GM21367 (cell line): ENCODE measurements around the gene UCMA.
"Not testable (repeated sequence)": the region's sequence is repeated elsewhere in the genome, so short reads cannot be mapped to it uniquely, and the experiment has no call there.

ENCODE experiments used
- ATAC-seq: cut with Tn5 transposase; IDR thresholded peaks from one replicate; pipeline ENCODE4 v1.9.1; 2021; ENCODE audit not compliant: unreplicated experiment

UCMA gene

DNA sequence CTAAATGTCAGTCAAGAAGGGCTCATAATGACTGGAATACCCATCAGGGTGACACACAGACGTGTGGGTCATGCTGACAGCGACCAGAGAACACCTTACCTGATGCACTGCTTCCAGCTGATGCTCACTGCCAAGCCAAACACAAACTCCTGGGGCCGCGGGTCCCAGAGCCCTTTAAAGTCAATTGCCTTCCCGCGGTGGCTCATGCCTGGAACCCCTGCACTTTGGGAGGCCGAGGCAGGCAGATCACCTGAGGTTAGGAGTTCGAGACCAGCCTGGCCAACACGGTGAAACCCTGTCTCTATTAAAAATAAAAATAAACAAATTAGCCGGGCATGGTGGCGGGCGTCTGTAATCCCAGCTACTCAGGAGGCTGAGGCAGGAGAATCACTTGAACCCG lies 562 bp upstream of the UCMA start:
- not testable (repeated sequence) for ATAC-seq

DNA sequence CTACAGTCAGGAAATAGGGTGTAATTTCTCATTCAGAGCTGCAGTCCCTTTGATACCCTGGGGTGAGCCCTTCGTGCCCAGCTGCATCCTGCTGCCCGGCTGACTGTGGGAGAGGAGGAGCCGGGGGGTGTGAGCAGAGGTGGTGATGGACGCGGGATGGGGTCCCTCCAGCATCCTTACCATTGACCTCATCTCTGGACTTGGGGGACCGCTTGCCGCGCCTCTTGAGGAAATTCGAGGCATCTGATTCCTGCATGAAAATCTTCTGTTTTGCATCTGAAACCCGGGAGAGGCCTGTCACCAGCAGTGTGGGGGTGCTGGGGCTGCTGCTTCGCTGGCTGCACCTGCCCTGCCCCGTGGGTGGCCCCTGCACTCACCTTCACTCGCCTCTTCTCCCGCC lies 816 bp downstream of the UCMA start:
- ATAC-seq = no peak

DNA sequence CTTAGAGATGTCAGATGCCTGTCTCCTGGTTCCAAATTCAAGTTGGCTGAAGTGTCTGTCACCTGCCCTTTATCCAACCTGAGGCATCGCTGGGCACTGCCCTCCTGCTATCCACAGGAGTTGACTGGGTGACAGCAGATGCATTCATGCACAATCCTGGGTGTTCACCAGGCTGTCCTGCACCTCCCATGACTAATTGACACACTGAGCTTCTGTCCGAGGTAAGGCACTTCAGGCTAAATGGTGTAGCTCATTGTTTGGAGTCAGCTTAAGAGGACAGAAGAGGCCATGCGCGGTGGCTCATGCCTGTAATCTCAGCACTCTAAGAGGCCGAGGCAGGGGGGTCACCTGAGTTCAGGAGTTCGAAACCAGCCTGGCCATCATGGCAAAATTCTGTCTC lies 2.4 kb downstream of the UCMA start:
- ATAC-seq = no peak

DNA sequence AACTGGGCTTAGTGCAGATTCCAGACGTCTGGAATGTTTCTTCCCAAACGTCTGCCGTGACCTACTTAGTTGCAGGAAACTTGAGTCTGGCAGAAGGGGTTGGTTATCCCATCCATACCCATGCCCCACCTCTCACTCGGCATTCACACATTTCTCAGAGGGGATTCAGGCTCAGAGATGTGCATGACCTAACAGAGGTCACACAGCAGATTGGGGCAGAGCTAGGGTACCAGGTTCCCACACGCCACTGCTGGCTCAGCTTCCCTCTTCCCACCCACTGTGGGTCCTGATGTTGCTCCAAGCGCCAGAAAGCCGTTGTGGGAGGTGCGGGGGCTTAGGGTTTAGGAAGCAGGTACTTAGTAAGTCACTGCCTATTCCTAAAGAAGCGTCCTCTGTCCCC lies 3.0 kb downstream of the UCMA start:
- ATAC-seq = no peak

DNA sequence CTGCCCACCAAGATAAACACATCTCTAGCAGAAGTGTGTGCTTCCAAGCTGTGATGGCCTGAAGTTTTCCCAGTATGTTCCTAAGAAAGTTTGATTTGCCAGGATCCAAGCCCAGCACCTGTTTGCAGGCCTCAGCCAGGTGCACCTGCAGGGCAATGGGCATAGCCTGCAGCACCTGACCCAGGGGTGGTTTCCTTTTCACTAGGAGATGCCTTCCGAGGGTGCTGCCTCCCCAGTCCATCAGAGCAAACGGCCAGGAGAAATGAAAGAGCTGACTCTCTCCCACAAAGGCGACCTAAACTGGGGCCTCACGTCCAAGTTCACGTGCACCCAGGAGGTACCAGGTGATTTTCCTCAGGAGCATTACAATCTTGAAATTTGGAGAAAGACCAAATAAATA lies 7.1 kb downstream of the UCMA start:
- ATAC-seq = no peak

DNA sequence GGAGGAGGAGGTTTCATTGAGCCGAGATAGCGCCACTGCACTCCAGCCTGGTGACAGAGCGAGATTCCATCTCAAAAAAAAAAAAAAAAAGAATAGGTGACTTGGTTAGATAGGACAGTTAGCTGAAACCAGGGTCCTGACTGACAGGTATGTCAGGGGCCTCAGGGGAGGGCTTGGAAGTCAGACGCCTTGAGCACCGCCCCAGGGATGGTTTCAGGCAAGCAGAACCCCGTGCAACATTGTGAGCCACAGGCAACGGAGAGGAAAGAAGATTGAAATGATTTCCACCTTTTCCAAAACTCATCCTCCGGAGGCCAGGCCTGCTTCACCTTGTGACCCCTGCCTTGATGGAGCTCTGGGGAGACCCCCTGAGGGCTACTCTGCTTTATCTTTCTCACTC lies 8.6 kb downstream of the UCMA start:
- no peak for ATAC-seq

DNA sequence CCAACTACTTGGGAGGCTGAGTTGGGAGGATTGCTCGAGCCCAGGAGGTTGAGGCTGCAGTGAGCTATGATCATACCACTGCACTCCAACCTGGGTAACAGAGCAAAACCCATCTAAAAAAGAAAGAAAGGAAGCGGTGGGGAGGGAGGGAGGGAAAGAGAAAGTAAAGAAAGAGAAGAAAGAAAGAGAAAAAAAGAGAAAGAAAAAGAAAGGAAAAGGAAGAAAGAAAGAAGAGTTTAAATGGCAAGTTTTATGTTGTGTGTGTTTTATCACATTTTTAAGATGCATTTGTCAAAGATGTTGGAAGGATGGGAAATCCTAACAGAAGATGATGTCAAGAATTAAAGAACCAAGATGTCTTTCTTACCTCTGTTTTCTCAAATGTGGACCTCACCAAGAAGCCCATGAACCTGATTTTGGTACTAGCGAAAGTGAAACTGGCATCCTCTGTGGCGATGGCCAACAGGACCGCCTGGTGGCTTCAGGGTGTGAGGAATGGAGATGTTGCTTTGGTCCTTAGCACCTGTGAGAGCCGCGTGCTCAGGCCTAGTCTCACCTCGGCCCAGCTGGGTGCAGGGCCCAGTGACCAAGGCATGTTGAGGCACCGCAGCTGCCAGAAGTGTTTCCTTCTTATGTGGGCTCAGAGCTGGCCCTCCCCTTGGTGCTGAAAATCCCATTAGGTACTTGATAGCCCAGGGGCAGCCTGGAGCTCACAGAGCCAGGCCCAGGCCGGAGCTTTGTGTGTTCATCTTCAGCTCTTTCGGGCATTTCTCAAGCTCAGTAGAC lies 9.8 kb downstream of the UCMA start:
- no peak for ATAC-seq

DNA sequence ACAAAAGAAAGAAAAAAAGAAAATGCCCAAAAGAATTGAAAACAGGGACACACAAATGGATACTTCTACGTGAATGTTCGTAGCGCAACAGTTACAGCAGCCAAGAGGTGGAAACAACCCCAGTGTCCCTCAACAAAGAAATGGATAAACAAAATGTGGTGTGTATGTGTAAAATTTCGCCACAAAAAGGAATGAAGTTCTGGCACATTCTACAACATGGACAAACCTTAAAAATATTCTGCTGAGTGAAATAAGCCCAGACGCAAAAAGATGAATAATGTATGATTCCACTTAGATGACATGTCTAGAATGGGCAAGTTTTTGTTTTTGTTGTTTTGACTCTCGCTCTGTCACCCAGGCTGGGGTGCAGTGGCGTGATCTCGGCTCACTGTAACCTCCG lies 10.9 kb downstream of the UCMA start:
- no peak for ATAC-seq

DNA sequence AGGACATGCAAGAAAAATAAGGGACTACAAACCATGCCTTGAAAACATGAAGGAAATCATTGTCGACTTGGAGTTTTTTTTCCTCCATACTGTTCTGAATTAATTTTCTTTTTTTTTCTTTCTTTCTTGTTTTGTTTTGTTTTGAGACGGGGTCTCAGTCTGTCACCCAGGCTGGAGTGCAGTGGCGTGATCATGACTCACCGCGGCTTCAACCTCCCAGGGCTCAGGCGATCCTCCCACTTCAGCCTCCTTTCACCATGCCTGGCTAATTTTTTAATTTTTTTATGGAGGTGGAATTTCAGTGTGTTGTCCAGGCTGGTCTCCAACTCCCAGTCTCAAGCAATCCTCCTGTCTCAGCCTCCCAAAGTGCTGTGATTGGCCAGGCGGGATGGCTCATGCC lies 11.6 kb downstream of the UCMA start:
- no peak for ATAC-seq

DNA sequence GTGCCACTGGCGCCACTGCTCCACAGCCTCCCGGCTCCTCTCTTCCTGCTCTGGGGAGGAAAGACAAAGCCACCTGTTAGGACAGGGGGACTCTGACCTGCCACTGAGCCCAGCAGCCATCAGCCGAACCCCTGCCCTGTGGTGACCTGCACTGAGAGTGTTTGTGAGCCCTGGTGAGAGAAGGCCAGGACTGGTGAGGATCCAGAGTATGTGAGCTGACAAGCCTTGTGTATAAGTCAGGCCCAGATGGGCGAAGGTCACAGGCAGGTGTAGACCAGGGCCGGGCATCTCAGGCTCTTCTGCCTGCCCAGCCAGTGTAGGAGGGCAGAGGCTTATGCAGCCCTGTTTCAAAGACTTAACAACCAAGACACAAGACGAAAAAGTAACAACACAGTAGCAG lies 12.0 kb downstream of the UCMA start:
- no peak for ATAC-seq

DNA sequence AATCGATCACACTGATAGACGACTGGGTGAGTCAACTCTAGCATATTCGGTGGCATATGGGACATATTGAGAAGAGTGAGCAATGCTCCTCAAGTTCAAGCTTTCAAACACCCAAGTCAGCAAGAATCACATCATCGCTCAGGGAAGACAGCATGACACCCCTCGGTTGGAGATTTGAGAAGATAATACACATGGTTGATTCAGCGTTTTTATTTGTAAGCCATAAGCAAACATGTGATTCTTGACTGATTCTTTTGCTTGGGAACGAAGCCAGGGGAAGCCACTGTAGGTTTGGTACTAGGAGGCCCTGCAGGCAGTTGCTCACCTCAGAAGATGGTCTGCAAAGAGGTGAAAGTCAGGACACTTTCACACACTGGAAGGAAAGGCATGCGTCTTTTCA lies 12.6 kb downstream of the UCMA start:
- ATAC-seq = no peak

DNA sequence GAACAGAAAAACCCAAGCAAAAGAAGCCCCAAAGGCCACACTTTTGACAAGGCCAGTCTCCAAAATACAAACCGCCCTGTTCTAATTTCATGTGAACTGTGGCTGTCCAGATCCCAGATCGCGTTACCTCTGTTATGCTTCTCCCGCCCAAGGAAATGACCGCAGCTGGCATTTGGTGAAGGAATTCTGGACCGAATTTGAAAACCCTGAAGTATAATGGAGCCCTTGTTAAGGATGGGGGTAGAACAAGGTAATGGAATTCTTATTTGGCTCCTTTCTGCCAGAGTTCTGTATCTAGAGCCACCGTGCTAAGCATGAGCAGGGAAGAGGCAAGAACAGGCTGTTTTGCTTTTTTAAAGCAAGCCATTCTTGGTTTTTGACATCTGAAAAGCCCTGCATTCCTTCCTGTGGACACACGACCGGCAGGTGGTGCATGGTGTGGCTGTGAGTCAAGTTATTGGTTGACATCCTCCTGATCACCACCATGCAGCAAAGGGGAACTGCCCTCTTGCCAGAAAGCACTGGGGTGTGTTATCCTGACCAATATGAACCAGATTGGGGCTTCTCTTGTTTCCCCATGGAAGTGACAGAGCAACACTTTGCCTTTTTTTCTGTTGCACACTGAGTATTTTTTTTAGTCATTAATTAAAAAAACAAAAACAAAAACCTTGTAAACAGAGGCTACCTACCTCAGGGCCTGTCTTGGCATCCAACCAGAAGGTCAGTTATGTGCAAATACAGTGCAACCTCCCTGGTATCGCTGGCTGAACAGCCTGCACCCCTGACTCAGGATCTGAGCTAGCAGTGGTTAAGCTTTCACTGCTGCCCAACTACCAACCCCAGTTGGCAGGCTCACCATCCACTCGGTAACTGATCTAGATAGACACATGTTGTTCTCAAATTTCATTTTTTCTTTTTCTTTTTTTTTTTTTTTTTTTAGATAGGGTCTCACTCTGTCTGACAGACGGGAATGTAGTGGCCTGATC lies 14.2 kb downstream of the UCMA start:
- ATAC-seq = no peak

DNA sequence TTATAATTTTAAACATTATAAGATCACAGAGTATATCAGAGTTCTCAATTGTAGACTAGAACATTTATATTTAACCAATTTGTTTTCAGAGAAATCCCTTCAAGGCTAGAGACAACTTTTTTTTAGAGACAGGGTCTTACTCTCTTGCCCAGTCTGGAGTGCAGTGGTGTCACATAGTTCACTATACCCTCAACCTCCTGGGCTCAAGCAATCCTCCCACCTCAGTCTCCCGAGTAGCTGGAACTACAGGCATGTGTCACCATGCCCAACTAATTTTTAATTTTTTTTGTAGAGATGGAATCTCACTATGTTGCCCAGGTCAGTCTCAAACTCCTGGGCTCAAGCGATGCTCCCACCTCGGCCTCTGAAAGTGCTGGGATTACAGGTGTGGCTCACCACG lies 15.3 kb downstream of the UCMA start:
- no peak for ATAC-seq

DNA sequence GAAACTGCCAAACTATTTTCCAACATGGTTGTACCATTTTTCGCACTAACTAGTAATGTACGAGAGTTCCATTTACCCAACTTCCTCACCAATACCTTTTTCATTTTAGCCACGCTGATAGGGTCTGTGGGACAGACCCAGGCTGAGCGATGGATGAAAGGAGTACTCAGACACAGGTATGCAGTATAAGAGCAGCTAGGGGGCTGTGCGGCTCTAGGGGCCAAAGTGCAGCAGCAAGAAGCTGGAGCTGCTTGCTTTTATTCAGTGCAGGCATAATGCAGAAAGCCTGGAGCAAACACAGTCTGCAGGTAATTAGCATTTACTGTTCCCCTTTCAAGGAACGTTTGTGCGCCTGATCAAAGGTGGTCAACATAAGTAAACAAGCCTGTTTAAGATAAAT lies 21.0 kb downstream of the UCMA start:
- ATAC-seq = no peak

DNA sequence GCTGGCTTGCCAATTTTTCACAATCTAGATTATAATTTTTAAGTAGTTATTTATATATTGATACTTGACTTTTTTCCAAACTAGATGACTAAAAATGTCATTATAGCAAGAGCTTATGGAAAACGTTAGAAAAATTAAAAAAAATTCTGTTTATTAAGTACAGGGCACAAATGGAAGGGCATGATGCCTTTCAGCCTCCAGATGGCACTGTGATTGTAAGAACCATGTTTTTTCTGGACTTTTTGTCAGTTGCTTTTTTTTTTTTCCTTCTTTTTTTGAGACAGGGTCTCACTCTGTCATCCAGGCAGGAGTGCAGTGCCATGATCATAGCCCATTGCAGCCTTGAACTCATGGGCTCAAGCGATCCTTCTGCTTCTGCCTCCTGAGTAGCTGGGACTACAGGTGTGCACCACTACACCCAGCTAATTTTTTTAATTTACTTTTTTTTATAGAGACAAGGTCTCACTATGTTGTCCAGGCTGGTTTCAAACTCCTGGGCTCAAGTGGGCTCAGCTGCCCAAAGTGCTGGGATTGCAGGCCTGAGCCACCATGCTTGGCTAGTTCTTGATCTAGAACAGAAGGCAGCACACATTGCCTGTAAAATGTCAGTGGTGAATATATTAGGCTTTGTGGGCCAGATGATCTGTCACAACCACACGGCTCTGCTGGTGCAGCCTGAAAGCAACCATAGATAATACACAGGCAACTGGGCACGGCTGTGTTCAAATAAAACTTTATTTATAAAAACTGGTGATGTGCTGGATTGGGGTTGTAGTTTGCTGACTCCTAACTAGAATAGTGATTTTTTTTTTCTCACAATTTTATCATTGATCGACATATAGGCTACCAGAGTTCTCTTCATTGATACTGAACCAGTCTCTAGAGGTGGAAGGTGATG lies 27.4 kb downstream of the UCMA start:
- no peak for ATAC-seq

DNA sequence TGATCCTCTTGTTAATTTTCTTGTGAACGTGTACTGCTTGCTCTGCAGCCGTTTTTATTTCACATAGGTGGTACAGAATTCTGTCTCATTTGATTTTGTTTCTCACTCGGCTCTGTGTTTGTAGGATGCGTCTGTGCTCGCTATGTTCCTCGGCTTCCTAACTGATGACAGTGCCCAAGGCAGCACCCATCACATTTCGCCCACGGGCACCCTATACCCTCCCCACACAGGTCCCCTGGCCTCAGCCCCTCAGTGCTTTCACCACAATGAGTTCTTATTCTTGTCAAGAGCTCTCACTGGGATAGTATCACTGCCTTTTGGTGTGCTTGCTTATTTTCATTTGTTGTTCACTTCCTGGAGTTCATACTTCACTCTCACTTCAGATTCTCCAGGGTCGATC lies 28.1 kb downstream of the UCMA start:
- no peak for ATAC-seq

DNA sequence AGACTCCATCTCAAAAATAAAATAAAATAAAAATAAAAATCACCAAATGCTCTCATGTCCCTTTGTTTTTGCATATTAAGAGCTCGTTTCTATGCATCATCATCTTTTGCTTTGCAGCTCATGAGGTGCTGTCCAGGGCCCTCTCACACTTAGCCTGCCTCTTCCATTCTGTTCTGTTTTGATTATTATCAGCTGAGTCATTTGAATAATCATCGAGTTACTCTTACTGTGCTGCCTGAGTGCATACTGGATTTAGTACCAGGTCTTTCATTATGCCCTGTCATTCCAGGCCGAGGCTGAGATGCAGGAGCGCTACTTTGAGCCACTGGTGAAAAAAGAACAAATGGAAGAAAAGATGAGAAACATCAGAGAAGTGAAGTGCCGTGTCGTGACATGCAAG lies 33.0 kb downstream of the UCMA start:
- no peak for ATAC-seq

DNA sequence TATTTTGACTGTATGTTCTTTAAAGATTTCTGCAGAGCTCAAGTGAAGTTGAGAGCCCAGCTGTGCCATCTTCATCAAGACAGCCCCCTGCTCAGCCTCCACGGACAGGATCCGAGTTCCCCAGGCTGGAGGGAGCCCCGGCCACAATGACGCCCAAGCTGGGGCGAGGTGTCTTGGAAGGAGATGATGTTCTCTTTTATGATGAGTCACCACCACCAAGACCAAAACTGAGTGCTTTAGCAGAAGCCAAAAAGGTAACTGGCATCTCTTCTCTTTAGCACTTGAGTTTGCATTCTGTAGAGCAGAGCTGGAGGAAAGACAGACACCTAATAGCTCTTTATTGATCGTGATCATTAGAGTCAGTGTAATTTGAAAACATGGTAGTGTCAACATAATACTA lies 39.2 kb downstream of the UCMA start:
- no peak for ATAC-seq

DNA sequence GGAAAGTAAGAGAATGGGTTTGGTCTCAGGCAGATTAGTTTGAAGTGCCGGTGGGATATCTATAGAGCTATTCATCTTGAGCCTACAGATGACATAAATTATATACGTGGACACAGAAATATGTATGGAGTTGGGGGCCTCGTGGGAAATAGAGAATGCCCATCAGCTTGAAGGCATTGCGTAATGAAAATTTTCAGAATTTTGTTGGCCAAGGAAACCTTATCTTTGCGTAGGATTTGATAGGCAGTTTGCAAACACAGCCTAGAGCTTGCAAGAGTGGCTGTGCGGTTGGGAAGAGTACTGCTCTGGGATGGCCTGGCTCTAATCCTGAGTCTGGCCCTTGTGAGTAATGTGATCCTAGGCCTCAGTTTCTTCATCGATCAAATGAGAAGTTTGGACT lies 40.5 kb downstream of the UCMA start:
- no peak for ATAC-seq

DNA sequence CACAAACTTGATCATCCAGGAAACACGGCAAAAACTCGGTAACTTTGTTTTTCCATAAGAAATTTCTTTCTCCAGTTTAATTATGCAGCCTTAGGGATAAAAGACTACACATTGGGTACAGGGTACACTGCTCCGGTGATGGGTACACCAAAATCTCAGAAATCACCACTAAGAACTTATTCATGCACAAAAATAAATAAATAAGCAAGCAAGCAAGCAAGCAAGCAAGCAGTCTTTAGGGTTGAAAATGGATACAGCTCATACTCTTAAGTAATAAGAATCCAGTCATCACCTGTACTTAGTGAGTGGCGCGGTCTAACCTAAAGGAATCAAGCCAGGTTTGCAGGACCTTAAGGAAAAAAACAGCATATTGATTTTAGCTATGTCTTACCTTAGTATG lies 42.8 kb downstream of the UCMA start:
- no peak for ATAC-seq

DNA sequence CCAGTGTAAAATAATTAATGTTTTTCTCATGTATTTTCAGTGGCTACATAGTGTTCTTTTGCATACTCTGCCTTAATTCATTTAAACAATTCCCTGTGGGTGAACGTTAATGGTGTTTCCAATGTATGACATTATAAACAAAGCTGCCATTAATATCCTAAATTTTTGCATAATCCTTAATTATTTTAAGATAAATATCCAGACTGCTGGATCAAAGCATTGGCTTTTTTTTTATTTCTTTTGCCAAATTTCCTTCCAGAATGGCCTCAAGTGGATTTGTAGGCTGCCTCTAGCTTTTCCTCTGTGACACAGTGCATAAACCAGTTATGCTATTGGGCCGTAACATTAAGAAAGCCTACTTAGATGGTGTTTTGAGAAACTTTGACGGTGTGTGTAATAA lies 43.4 kb downstream of the UCMA start:
- ATAC-seq = no peak
